H1 (cell line): ENCODE data around the gene ZNF30. TPM values are rescaled to one million over a fixed set of nuclear protein-coding genes. Genes with fewer than 3 reads are reported as not detected.

Experiments used
- CBX8 ChIP-seq: fragments of 300-800, 300-1000 bp; sonication (generic); IDR thresholded peaks from 2 replicates; pipeline ENCODE4 v1.7.1; 2016; ENCODE audit warnings: low read depth, low read length, borderline replicate concordance
- CHD2 ChIP-seq: IDR thresholded peaks from 2 replicates; pipeline ENCODE4 v1.6.1; 2012; ENCODE audit warnings: low read length, improper control_type of control experiment
- KDM4A ChIP-seq: IDR thresholded peaks from one replicate; pipeline ENCODE4 v1.7.1; 2012; ENCODE audit warnings: low read depth, mild to moderate bottlenecking, moderate library complexity, low read length, inconsistent platforms; ENCODE audit not compliant: severe bottlenecking
- KDM5A ChIP-seq: fragments of 200-600 bp; IDR thresholded peaks from 2 replicates; pipeline ENCODE4 v1.7.1; 2012; ENCODE audit warnings: mild to moderate bottlenecking, low read length, inconsistent platforms, mixed read lengths
- RFX5 ChIP-seq: IDR thresholded peaks from 2 replicates; pipeline ENCODE4 v1.6.1; 2011; ENCODE audit warnings: low read depth, low read length, improper control_type of control experiment, borderline replicate concordance
- TAF1 ChIP-seq: IDR thresholded peaks from 2 replicates; pipeline ENCODE4 v1.6.1; 2011; ENCODE audit warnings: mild to moderate bottlenecking, low read depth, low read length
- TBP ChIP-seq: IDR thresholded peaks from 2 replicates; pipeline ENCODE4 v1.6.1; 2011; ENCODE audit warnings: low read depth, low read length, improper control_type of control experiment
- polyA plus RNA-seq, 7 experiments: library from polyadenylated mRNA; depleted of rRNA in 3 of 7; stranded (reverse) in 5 of 7; unstranded in 2 of 7; fragments of >200 nt in 5 of 7; fragments of 200-250 nt in 2 of 7; gene quantifications; 1 replicate in 5 of 7; 2 replicates in 1 of 7; 4 replicates in 1 of 7; pipeline versions ENCODE4 v1.2.1 to v1.2.3, GENCODE V29; 2011 to 2013; ENCODE audit warnings: missing spikeins in 2 of 7, mixed read lengths in 2 of 7
- total RNA-seq: library from RNA; stranded (reverse); fragmentation: NEBNext Ultra II Directional; extraction: Animal tissue kit (Norgen Biotek cat#: 25700); gene quantifications from 2 replicates; pipeline ENCODE4 v1.2.1, GENCODE V29; 2021

The ZNF30 gene
- total and polyA plus RNA-seq, 2 of the 8 experiments (the other 6 are each of a cell fraction or from before 2014, with no cell fraction given): 2.0 to 4.7 TPM

DNA sequence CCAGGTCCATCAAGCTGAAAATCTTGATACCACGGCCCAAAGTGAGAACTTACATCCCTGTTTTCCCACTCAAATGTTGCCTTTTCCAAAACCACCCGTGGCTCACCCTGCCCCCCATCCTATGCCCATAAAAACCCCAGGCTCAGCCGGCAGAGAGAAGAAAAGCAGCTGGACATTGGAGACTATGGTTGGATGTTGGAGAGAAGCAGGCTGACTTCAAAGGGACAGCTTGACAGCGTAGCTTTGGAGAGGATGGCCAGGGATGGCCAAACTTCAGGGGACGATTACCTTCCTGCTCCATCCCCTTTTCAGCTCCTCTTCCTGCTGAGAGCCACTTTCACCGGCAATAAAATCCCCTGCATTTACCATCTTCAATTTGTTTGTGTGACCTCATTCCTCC lies 40.8 kb downstream of the ZNF30 start (continued):
- TF ChIP-seq TBP: no peak
- TF ChIP-seq RFX5: no peak
- TF ChIP-seq KDM4A: no peak
- TF ChIP-seq CBX8: no peak
- no peak for TF ChIP-seq CHD2
- TF ChIP-seq TAF1: no peak
- TF ChIP-seq KDM5A: no peak
